Ovary (tissue), 3 donors: ENCODE results near the gene FCRL4.

Source experiments
- CTCF ChIP-seq, 3 donors: fragments of 450-650 bp in 2 of 3; fragments of 200-600 bp in 1 of 3; IDR thresholded peaks; one replicate each; pipeline versions ENCODE4 v1.5.1 to v1.8.0; 2016 to 2022; ENCODE audit warnings: antibody characterized with exemption in 3 of 3, mild to moderate bottlenecking in 1 of 3
- EP300 ChIP-seq: sonication (generic); formaldehyde crosslinking; IDR thresholded peaks from one replicate; pipeline ENCODE4 v1.6.1; 2017; ENCODE audit warnings: antibody characterized with exemption
- POLR2A ChIP-seq: fragments of 450-650 bp; IDR thresholded peaks from one replicate; pipeline ENCODE4 v1.6.1; 2017; ENCODE audit warnings: antibody characterized with exemption, mild to moderate bottlenecking, moderate library complexity
- donor health status: DM: no; HTN: no; CAD: no.

- TF ChIP-seq EP300 = no peak
- TF ChIP-seq CTCF (IDR thresholded peaks at IDR 0.05) = no peak
- no peak for TF ChIP-seq POLR2A
These were observed 65.3 kb downstream of the FCRL4 start for GRCh38 chr1:157532569-157532968.
